Hematopoietic multipotent progenitor cell treated with erythropoietin and hydrocortisone succinate and interleukin-3 and kit ligand, for 8 days (in vitro differentiated cells): Measurements from ENCODE around the gene TIMM44.
"Not testable (repeated sequence)": the region's sequence is repeated elsewhere in the genome, so short reads cannot be mapped to it uniquely, and the experiment has no call there.

Experiments used
- DNase-seq: peaks from one replicate; pipeline ENCODE4 v3.0.0-alpha.2; 2015

Gene TIMM44

DNA sequence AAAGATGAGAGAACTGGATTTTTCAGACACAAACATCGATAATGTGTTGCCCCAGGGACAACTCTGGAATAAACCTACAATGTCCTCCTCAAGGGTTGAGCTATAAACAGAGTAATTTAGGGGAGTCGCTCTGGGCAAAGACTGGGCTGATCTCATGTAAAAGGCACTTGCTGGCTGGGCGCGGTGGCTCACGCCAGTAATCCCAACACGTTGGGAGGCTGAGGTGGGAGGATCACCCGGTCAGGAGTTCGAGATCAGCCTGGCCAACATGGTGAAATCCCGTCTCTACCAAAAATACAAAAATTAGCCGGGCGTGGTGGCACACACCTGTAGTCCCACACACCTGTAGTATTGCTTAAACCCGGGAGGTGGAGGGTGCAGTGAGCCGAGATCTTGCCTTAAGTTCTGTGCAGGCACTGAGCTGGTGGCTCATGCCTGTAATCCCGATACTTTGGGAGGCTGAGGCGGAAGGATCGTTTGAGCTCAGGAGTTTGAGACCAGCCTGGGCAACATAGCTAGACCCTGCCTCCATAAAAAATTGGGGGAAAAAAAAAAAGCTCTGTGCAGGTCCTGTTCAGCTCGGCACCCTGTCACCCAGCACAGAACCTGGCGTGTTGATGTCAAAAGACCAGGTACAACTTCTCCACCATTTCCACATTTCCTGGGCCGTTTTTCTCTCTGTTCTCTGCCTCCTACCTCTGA is 1.4 kb downstream of the TIMM44 start:
- no peak for DNase-seq

DNA sequence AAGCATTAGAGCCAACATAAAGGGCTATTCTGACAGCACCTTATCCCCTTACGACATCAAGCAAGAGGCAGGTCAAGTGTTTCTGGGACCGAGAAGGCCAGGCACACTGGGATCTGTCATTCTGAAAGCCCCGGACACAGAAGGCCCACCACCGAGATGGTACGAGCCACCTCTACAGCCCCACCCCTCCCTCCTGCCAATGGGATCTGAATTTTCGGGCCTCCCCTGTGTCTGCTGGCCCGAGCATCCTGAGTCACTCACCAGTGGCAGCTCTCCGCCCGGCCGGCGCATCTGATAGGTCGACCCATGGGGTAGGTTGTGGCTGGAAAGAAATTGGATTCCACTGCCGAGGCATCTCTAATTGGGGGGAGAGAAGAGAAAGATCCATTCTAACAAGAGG is 2.6 kb downstream of the TIMM44 start:
- no peak for DNase-seq

DNA sequence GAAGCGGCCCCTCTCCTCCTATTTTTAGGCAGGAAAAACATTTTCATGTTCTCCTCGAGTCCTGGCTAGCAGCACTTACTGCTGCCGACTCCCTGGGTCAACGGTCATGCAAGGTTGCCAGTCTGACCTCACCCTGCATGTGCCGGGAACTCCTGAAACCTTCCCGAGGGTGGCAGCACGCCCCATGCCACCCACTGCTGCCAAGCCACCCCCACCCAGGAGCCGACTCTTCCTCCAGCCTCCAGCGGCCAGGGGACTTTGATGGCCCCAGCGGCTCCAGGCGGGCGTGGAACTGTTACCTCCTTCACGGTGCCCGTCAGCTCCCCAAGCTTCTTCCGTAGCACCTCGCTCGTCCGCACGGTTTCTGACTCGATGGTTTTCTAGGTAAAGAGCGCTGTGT is 8.7 kb downstream of the TIMM44 start:
- no peak for DNase-seq

DNA sequence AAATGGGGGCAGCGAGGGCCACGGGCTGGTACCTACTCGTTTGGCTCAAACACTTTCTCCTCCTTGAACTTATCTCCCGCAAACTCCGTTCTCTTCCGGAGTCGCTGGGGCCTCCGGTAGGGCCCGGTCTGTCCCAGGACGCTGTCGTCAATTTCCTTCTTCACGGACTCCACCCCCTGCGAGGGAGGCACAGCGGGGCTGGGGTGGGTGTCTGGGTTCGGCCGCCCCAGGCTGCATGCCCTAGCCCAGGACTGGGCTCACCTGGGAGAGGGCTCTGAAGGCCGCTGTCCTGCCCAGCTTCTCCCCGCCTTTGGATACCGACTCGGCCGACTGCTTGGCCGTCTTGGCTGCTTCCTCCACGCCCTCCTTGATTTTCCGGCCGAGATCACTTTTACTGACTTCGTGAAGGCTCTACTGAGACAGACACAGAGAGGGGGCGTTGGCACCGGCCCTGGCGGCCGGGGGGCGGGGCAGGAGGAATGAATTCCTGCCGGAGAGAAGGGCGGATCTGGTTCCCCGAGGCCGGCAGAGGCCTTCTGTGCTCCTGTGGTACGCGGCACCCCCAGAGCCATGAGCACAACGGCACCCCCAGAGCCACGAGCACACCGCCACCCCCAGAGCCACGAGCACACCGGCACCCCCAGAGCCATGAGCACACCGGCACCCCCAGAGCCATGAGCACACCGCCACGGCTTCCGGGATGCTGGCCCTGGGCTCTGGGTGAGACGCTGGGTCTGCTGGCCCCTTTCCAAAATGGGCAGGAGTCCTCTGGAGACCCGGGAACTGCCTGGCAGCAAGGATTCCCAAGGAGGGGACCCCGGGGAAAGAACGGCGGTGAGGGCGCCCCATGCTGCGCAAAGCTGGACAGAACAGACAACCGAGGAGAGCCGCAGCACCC is 9.4 kb downstream of the TIMM44 start:
- DNase-seq = no peak

DNA sequence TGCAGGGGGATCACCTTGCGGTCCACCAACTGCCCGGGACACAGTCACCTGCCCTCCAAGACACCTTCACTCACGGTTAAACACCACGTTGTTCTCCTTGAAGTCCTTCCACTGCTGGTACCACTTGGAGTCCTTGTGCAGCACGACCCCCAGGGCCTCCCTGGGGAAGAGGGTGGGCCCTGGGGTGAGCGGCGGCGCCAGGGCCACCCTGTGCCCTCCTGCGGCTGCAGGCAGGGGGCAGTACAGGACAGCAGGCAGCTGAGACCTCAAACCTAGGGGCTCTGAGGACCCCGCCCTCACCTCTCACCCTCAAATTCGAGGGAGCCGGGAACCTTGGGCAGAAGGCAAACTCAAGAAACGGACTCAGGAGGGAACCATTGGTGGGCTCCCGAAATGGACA is 10.1 kb downstream of the TIMM44 start:
- DNase-seq = no peak

DNA sequence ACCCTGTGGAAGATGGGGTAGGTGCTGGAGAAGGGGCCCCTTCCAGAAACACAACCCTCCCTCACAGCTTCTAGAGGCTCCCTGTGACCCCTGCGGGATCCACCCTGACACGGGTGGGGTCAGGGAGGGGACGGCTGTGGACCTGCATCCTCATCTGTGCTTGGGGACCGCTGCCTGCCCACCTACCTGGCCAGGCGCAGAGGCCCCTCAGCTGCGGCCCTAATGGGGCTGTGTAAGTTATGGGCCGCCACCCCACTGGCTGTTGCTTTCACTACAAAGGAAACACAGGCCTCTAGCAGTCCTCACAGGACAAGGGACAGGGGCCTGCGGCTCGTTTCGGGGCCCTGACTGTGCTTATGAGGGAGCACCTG is 10.6 kb downstream of the TIMM44 start:
- no peak for DNase-seq

DNA sequence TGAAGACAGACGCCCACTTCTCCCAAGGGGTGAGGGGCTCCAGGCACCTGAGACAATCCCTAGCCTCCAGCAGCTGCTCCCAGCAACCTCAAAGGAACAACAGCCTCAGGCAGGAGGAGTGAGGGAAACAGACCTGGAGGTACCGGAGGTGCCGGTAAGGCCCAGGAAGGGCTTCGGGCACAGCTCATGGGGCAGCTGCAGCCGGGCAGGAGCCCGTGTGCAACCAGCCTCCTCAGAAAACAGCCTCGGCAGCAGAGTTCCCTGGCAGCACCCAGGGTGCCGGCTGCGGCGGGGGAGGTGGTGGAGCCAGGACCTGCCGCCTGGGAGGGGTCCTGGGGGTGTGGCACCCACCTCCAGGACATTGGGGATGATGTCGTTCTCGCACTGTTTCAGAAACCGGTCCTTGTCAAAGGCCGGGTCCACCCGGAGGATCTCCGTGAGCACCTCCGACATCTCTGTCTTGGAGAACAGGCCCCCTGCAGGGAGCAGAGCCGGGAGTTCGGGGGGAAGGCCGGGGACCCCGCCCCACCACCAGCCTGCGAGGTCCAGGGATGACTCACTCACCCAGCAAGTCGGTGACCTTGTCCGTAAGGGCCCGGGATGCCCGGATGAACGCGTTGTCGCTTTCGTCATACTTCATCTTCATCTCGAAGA is 11.1 kb downstream of the TIMM44 start:
- DNase-seq = no peak

DNA sequence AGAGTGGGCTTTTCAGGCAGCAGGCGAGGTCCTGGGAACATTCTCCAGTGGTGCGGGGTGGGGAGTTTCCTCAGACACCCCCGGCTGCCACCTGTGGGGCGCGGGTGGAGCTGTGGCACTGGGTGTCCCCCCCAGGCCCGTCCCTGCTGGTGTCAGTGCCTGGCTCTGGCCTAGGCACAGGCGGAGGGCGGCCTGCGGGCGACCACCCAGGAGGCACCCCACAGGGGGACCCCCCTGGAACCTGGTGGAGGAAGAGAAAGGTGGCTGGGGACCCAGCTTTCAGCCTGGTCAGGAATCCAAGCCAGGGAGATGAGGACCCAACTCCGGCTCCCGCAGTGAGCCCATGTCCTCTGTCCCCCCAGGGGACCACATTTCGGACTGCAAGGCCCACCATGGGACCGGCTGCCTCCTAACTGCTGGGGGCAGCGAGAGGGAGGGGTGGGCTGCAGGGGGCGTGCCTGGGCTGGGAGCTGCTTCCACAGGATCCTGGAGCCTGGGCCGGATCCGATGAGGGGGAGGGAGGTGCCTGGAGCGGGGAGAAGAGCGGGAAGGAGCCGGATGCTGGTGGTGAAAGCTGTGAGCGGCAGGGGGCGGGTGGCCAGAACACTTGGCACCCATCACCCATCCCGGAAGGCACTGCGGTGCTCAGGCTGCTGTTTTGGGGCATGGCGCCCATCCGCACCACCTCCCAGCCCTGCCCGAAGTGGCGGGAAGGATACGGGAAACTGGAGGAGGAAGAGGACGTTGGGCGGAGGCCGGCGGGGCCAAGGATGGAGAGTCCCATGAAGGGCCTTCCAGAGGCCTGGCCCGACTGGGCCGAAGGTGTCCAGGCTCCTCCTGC is 12.0 kb downstream of the TIMM44 start:
- no peak for DNase-seq

DNA sequence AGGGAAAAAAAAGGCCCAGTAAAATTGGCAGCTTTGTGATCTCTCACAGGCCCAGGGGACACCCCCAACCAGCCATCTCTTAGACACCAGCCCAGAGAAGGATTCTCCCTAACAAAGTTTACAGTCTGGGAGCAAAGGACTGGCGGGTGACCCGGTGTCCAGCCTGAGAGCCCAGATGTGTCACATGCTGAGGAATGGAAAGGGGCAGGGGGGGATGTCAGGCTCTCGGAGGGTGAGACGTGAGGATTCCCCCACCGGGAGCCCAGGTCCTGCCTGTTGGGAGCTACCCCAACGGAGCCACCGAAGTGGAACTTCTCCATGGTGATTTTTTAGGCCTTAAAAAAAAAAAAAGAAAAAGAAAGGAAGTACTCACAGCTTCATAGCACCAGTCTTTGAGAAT is 12.7 kb downstream of the TIMM44 start:
- DNase-seq = no peak

DNA sequence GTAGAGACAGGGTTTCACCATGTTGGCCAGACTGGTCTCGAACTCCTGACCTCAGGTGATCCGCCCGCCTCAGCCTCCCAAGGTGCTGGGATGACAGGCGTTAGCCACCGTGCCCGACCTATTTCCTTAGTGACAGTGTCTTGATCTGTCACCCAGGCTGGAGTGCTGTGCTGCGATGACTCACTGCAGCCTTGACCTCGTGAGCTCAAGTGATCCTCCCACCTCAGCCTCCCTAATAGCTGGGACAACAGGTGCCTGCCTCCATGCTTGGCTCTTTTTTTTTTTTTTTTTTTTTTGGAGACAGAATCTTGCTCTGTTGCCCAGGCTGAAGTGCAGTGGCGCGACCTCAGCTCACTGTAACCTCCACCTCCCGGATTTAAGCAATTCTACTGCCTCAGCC is 13.4 kb downstream of the TIMM44 start:
- not testable (repeated sequence) for DNase-seq

DNA sequence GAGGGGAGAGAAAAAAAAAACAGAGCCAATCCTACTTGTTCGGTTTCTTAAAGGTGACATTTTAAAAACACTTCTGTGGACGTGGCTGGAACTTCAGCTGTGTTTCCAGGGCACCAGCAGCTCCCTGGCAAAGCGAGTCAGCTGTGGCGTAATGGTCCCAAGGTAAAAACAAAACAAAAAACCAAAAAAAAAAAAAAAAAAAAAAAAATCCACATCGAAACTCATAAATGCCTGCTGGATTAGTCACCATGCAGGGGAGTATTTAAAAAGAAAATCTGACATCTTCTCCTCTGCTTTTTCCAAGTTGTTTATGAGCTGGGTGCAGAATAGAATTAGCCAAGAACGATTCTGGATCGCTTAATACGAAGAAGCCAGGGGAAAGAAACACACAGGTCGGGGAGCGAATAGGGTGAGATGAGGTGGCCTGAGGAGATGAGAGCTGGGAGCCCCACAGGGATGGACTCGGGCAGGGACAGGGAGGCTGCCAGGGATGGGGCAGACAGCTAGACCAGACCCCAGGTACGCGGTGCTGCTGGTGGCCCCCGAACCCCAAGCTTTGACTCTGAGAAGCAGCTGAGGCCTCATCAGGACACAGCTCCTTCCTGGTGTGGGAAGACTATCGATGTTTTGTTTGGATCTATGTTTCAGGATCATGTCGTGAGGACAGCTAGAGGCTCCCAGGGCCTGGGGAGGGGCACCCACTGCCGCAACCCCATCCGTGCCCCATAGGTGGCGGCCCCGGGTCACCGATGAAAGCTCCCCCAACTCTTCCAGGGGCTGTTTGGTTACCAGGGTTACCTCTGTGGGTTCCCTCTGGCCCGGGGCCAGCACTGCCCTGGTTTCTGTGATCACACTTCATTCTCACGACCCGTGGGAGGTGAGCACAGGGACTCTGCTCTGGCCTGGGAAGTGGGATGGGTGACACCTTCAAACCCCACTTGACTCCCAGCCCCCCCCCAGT is 14.4 kb downstream of the TIMM44 start:
- DNase-seq = peak; percentile 68

DNA sequence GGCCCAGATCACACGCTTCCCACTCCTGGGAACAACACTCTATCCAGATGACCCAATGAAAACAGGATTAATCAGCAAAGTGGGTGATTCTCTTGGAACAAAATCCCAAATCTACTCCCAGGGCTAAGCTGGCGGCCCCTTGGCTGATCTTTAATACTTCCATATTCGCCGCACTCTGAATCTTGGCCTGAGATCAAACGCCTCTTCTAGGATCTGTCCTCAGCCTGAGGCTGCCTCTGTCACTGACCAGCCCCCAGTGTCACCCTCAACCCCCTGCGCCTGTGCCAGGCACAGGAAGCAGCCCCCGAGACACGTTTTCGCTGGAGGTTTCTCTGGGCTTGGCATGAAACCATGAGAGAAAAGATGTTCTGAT is 15.1 kb downstream of the TIMM44 start:
- no peak for DNase-seq

DNA sequence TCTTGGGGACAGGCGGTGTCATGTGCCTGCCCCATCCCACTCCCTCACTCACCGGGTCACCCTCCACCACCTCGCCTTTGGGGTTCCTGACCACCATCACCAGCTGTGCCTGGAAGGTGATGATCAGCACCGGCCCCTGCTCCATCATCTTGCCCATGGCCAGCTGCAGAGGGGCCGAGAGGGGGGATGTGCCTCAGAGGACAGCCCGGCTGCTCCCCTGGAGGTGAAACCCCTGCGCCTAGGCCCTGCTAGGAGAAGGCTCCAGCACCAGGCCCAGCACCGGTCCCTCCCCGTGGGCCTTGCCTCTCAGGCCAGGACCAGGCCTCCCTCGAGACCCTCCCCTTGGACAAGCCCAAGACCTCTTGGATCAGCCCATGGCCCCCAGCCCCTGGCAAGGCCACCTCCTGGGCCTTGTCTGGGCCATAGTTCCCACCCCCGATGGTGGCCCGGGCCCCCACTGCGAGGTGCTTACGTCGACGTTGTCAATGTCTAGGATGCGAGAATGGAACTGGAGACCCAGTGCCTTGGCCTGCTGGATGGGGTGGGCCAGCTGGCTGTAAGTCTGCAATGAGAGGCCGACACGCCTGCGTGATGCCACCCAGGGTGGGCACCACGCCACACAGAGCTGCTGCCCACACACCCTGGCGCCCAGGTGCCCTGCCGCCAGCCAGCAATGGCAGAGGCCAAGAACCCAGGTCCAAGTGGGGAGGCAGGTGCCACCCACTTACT is 15.7 kb downstream of the TIMM44 start:
- DNase-seq = no peak

DNA sequence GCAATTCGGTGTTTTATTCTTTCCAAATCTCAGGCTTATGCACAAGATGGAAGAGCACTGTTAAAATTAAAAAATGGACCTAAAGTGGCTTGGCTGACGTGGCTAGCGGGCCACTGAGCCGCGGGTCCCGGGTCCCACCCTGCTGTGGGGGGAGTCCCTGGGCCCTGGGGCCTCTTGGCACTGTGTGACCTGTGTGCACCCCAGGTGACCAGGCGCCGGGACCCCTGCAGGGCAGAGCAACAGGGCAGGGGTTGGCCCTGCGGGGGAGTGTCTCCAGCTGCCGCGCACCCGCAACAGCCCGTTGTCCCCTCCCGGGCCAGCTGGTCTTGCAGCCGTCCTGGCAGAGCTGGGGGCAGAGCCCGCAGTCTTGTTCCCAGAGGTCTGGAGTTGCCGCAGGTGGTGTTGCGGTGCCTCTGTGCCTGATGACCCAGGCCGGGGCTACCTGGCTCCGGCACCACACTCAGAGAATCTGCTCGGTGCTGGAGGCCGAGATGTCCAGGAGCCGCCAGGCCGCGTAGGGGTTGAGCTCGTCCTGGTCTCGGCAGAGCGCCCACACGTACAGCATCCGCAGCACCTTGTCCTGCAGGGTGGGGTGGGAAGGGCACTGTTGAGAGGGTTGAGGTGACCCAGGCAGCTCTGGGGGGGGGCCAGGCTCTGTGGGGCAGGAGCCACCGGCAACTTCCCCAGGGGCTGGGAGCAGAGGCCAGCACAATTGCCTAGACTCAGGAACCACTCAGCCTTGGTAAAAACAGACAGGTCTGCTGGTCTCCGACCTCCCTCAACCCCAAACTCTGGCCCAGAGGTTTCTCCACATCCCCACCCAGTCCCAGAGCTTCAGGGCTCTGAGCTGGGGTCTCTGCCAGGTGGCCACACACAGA is 16.5 kb downstream of the TIMM44 start:
- DNase-seq = no peak

DNA sequence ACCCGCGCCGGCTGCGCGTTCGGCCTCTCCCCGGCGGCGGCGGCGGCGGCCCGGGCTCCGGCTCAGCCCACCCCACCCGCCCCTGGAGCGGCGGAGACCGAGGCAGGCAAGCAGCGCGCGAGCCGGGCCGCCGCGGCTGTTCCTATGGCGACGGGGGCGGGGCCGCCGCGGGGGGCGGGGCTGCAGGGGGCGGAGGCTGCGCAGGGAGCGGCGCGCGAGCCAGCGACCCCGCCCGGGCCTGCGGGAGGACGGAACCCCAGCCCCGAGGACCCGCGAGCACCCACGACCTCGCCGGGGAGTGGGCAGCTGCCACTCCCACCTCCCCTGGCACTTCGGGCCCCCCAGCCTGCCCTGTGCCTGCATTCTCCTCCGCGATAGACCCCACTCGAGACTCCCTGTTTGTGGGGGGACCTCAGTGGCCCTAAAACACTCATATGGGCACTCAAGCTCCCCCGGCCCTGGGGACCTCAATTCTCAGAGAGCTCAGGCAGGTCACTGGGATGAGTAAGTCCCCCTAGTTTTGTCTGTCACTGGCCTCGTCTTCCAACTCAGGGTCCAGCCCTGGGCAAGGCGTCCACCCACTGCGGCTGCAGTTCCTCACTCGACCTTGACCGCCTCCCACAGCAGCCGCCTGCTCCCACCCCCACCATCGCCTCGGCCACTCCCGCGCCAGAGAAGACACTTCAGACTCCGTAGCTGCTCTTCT is 17.3 kb downstream of the TIMM44 start, which contains the start of gene CTXN1:
CTXN1 (minus strand) TSS at position 115 of the 706 bp plus-strand sequence. CDS start 597 bp downstream, outside the sequence.
- peak; percentile 51 for DNase-seq

DNA sequence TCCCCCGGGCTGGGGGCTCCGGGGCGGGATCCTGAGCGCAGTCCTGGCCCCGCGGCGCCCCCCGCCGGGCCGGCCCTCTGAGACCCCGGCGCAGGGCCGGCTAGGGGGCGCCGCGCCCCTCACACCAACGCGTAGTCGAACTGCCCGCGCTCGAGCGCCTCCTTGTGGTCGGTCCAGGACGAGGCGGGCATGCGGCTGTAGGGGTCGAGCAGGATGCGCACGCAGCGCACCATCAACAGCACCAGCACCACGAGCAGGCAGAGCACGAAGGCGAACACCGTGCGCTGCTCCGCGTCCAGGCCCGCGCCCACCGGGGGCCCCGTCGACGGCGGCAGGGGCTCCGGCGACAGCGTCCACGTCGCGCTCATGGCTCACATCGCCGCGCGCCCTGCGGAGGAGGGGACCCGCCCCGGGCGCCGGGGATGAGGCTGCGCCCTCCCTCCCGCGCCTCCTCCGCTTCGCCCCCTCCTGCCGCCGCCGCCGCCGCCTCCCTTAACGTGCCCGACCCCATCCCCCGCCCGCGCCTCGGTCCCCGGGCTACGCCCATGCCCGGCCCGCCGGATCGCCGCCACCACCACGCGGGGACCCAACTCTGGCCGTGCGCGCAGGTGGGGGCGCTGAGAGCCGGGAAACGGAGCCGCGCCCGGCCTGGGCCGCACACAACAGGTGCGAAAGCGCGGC is 18.2 kb downstream of the TIMM44 start:
- peak; percentile 83 for DNase-seq

DNA sequence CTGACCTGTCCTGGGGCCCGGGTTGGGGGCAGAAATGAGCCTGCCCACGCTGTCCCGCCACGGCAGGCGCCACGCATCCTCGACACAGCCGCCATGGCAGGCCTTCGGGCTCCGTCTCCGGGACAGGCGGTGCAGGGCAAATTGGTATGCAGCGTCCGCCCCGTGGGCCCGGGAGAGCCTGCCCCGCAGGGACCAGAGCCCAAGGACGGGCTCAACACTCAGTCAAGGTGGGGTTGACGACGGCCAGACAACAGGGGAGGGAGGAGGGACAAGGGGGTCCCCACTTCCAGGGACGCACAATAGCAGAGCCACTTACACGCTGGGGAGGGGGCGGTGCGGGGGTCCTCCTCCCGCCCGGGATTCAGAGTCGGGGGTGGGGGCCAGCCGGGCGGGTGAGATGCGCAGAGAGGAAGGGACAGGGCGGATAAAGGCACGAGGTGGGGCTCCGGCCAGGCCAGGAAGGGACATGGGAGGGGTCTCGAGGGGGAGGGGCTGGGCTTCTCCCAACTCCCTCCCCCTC is 18.8 kb downstream of the TIMM44 start:
- DNase-seq = no peak

DNA sequence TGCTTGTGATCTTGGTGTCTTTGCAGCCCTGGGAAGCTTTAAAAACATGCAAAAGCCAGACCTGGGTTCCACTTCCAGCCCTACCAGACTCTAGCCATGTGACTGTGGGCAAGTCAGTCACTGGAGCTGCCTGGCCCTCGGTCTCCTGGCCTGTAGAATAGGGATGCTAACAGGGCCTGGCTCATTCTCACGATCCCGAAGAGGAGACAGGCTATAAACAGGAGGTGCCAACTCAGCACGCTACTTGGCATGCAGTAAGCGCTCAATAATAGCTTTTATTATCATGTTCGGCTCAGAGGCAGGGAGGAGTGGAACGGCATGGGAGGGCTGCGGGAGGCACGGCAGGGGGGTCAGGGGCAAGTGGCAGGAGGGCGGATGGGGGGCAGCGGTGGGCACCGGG is 19.2 kb downstream of the TIMM44 start:
- DNase-seq = no peak
